NCI-H1436 treated with DMSO at 0.1 percent for 48 hours (cell line): Measurements from ENCODE around the gene EIF2AK3.
"Not testable (repeated sequence)": the region's sequence is repeated elsewhere in the genome, so short reads cannot be mapped to it uniquely, and the experiment has no call there.

Experiments used
- DNase-seq: peaks from one replicate; lab custom pipeline; 2025; lab: John Stamatoyannopoulos, UW

The EIF2AK3 gene

DNA sequence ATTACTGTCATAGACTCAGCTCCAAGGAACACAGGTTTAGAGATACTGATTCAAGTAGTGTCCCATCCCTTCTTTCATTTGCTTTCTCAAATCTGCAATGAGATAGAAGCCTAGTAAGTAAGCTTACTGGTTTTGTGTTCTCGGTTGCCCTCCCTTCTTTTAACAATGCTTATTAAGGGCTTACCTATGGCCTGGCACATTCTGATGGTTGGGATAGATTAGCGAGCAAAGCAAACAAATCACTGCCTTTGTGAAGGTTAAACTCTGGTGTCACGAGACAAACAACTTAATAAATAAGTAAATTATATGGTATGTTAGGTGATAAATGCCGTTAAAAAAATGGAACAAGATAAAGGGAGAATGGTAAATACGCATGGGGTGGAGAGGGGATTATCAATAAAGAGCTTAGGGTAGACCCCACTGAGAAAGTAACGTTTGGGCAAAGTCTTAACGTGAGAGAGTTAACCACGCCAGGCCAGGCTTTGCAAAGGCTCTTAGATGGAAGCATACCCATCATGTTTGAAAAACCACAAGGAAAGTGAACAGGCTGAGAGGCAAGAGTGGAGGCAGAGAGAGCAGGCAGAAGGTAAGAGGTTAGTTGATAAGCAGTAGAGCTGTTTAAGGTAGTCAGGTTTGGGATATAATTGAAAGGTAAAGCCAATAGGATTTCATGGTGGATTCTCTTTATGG, 31.0 kb downstream of the EIF2AK3 start:
- no peak for DNase-seq

GRCh38 chr2:88591698-88592097, 35.6 kb downstream of the EIF2AK3 start:
- no peak for DNase-seq

- DNase-seq: no peak
These were observed 36.2 kb downstream of the EIF2AK3 start for GRCh38 chr2:88590998-88591613.

- DNase-seq: no peak
These were observed 41.3 kb downstream of the EIF2AK3 start for GRCh38 chr2:88585969-88586368.

DNA sequence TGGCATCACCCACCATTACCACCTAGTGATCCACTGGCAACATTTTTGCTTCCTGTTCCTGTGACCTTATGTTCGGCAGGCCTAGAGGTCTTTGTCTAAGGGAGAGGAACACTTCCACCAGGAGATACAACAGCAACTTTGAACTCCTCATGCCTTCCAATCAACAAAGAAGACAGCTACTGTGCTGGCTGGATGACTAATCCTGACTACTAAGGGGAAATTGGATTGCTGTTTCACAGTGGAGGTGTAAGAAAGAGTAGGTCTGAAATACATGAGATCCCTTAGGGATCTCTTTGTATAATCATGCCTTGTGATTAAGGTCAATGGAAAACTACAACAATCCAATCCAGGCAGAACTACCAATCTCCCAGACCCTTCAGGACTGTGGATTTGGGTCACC, 45.2 kb downstream of the EIF2AK3 start:
- no peak for DNase-seq

- DNase-seq: no peak
These were observed 47.2 kb downstream of the EIF2AK3 start for GRCh38 chr2:88580088-88580487.

DNA sequence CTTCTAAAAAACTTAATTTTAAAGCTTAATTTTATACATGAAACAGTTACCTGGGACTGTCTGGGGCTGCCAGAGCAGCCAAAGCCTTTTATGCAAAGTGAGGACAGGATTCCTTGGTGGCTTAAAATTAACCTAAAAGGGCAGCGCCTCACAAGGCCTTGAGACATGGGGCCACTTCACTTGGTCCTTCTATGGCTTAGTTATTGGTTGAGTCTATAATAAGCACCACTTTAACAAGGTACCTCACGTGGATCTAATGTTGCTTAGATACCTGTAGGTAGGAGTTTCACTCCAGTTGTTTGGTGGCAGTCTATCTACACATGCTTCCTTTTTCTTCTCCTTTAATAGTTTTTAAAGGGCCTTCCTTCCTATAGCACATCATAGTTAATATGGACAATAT, 51.6 kb downstream of the EIF2AK3 start:
- DNase-seq: no peak

GRCh38 chr2:88575051-88575450, 52.2 kb downstream of the EIF2AK3 start:
- DNase-seq: no peak

GRCh38 chr2:88574445-88574844, 52.8 kb downstream of the EIF2AK3 start:
- DNase-seq: no peak

GRCh38 chr2:88568179-88568578, 59.1 kb downstream of the EIF2AK3 start:
- no peak for DNase-seq

DNA sequence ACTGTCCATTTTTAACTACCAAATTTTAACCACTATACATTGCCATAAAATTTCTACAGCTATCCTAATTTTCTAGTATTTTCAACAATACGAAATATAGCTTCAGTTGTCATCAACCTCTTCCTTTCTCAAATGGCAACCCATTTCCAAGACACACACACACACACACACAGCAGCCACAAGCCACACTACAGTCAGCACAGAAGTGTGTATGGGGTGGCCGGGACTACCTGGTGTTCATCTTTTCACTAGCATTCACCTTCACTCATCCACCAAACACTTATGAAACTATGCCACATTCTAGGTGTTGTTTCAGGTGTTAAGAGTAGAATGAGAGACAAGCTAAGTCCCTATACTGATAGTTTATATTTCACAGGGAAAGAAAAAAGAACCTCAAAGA, 62.9 kb downstream of the EIF2AK3 start:
- no peak for DNase-seq

DNA sequence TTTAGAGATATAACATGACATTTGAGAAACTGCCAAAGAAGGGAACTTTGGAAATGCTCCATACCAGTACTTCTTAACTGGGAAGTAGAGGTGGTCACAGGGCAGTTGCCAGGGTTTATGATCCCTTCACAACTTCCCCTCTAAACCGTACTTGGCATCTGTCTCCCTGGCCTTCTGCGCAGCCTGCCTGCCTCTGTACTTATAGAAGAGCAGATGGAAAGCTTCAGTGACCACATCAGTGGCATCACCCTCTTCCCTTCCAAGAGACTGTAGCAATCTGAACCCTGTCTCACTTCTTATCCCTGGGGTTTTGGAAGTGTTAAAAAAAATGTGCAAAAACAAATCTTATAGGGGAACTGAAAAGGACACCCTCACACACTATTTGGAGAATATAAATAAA, 64.1 kb downstream of the EIF2AK3 start:
- no peak for DNase-seq

DNA sequence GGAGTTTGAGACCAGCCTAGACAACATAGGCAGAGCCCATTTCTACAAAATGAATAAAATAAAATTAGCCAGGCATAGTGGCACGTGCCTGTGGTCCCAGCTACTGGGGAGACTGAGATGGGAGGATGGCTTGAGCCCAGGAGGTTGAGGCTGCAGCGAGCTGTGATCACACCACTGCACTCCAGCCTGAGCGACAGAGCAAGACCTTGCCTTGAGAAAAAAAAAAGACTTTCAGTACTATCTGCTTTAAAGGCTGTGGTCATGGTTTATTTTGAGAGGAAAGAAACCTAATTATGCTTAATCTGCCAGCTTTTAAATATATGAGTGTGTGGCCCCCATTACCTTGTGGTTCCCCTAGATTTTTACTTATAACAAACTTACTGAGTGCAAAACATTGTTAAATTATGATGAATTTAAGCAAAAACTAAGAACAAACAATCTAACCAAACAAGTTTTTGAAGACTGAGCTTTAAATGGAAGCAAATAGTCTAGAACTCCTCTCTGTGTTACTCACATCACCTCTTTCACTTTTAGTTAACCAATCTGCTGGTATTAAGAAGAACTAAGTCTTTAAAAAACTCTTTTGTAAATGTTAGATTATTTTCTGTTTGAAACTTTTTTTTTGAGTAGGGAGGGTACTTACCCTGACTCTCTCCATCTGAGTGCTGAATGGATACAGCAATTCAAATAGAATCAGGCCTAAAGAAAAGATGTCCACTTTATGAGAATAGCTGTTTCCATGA, 65.4 kb downstream of the EIF2AK3 start:
- no peak for DNase-seq

DNA sequence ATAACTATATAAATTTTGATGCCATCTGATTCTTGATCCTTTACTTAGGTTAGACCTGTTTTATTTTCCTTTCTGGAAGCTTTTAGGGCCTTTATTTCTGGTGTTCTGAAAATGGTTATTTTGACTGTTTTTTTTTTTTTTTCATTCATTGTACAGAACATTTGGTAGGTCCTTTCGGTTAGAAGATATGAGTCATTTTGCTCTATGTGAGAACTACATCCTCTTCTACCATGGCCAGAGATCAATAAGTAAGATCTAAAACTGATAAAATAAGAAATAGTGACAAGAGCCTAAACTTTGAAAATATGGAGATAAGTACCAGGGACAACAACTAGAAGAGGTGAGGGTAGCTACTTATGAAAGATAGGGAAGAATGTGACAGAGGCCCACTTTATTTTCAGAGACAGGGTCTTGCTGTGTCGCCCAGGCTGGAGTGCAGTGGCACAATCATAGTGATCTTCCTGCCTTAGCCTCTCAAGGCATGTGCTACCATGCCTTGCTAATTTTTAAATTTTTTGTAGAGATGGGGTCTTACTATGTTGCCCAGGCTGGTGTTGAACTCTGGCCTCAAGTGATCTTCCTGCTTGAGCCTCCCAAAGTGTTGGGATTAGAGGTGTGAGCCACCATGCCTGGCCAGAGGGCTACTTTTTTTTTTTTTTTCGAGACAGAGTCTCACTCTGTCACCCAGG, 66.5 kb downstream of the EIF2AK3 start:
- no peak for DNase-seq

- no peak for DNase-seq
These were observed 70.0 kb downstream of the EIF2AK3 start for GRCh38 chr2:88557290-88557689.

DNA sequence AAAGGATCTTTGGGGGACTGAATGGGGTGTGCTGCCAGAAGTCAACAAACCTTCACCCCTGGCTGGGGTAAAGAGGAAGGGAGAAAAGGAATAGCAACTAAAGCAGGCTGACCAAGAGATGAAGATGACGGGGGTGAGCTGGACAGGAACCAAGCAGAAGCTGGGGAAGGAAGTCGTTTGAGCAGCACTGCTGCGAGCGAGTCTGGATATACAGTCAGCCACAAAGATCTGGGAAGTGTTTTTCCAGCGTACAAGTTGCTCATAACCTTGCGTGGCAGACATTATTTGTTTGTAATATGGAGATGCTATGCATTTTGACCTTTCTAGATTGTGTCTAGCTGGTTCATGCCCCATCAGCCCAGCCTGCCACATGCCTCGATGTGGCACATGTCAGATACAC, 71.2 kb downstream of the EIF2AK3 start:
- DNase-seq: no peak

- DNase-seq: no peak
These were observed 73.1 kb downstream of the EIF2AK3 start for GRCh38 chr2:88554189-88554588.

DNA sequence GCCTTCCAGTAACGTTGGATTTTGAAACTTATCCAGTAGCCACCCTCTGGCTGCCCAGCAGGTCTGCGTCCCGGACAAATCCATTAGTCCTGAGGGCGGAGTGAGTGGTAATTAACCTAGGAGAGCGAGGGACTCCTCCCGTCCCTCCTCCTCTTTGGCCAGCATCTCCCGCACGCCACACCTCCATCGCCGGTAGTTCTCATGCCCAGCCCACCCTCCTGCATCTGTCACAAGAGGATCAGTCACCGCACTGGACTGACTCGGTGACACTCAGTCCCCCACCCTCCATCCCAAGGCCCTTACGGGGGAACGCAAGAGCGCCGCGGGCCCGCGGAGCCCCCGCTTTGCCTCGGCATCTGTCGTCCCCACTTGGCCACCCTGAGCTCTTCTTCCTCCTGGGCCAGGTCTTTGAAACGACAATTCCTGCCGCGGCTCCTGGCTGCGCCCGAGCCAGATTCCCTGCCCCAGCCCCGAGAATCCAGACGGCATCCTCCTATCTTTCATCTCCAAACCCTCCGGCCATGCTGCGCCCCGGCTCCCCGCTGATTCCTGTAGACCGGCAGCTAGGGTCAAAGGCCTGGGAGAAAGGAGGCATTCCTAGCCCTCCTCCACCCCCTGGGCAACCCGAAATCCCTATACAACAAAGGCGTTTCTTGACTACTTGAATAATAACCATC, 77.5 kb downstream of the EIF2AK3 start:
- no peak for DNase-seq

DNA sequence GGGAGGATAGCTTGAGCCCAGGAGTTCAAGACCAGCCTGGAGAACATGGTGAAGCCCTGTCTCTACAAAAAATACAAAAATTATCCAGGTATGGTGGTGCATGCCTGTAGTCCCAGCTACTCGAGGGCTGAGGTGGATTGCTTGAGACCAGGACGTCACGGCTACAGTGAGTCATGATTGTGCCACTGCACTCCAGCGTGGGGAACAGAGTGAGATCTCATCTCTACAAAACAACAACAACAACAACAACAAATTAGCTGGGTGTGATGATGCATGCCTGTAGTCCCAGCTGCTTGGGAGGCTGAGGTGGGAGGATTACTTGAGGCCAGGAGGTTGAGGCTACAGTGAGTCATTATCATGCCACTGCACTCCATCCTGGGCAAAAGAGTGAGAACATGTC, 81.0 kb downstream of the EIF2AK3 start:
- DNase-seq: not testable (repeated sequence)

- no peak for DNase-seq
These were observed 82.1 kb downstream of the EIF2AK3 start for GRCh38 chr2:88545118-88545517.

GRCh38 chr2:88543541-88544057, 83.7 kb downstream of the EIF2AK3 start:
- no peak for DNase-seq

DNA sequence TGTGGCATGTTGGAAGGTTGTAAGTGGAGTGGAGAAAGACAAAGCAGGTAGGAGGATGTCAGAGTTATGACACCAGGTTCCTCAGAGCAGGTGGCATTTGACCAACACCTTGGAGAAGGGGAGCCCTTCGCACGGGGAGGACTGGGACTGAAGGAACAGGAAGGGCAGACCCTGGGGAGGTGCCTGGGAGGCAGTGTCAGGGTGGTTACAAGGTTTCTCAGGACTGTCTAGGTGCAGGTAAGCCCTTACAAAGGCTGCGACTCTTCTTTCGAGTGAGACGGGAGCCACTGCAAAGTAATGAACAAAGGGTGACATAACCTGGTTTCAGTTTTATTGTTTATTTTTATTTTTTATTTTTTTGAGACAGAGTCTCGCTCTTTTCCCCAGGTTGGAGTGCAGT, 84.6 kb downstream of the EIF2AK3 start:
- no peak for DNase-seq
